CD4-positive, alpha-beta T cell treated with Interleukin-12 subunit alpha and Interleukin-12 subunit beta, for 1 hour (primary cell): Measurements from ENCODE around the gene COTL1.
"Not testable (repeated sequence)": the region's sequence is repeated elsewhere in the genome, so short reads cannot be mapped to it uniquely, and the experiment has no call there.

Experiments
- DNase-seq: peaks from one replicate; pipeline ENCODE4 v3.0.0-alpha.2; 2020

The COTL1 gene

GRCh38 chr16:84641643-84642358, 23.9 kb upstream of the COTL1 start:
- DNase-seq: peak; percentile 13

DNA sequence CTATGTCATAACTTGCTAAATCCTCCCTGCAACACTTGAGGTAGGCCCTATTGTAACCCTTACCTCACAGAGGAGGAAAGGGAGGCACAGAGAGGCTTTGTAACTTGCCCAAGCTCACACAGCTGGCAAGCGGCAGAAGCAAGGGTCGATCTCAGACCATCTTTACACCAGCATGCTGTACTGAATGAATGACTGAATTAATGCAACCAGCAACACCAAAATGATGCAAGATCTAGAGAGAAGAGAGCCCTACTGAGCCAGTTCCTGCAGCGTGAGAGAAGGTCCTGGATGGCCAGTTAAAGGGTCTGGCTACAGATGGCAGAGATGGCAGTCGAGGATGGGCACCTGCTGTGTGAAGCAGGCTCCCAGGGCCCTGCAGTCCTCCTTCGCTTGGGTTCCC, 22.3 kb upstream of the COTL1 start:
- DNase-seq: no peak

- DNase-seq: no peak
Observed at GRCh38 chr16:84638231-84638806, 20.4 kb upstream of the COTL1 start.

GRCh38 chr16:84637709-84638108, 19.8 kb upstream of the COTL1 start:
- no peak for DNase-seq

DNA sequence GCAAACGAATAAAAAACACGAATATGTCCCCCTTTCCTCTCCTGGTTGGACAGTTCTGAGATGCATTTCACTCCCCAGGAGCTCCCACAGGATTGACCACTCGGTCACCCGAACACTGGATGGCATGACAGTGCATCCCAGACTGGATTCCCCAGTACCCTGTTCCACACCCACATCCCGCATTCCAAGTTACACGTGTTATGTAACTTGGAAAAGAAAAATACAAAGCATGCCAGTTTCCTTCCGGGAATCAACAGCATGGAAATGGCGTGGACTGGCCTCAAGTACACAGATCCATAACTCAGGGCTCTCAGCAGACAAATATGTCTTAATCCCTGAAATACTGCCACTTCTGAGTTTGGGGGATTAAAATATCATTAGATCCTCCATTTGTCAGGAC, 17.8 kb upstream of the COTL1 start:
- DNase-seq: no peak

DNA sequence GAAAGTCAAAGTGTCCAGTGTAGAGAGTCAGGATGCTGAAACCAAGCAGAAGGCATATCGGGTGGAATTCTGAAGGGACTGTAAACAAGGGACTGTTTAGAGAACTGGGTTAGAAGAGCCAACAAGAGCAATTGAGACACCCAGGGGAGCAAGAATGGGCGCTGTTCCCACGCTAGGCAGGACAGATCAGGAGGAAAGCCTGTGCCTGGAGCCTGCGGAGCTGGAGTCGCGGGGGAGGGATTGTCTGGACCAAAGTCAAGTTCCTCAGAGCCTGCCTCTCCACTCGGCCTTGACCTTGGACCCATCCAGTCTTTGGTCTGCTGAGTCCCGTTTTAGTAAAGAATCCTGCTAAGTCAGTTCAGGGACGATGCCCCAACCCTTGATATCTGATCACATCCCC, 15.7 kb upstream of the COTL1 start:
- no peak for DNase-seq

GRCh38 chr16:84632862-84633261, 15.0 kb upstream of the COTL1 start:
- DNase-seq: not testable (repeated sequence)

DNA sequence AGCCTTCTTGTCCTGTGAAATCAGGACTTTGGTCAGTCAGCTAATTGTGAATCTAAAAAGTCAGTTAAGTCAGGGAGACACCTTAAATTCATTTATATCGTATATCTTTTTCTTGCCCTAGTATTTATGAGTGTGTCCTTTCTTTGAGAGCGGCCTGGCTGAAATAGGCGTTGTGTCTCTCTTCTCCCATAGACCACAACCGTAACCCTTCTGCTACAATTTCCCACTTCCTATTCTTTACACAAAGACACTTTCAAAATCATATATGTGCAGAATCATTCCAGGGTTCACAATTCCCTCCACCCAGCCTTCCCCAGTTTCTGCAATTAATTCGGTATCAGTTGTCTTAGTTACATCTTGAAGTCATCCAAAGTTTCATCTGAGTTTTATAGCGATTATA, 14.0 kb upstream of the COTL1 start:
- no peak for DNase-seq

- DNase-seq: no peak
Observed at GRCh38 chr16:84631153-84631466, 13.2 kb upstream of the COTL1 start.

DNA sequence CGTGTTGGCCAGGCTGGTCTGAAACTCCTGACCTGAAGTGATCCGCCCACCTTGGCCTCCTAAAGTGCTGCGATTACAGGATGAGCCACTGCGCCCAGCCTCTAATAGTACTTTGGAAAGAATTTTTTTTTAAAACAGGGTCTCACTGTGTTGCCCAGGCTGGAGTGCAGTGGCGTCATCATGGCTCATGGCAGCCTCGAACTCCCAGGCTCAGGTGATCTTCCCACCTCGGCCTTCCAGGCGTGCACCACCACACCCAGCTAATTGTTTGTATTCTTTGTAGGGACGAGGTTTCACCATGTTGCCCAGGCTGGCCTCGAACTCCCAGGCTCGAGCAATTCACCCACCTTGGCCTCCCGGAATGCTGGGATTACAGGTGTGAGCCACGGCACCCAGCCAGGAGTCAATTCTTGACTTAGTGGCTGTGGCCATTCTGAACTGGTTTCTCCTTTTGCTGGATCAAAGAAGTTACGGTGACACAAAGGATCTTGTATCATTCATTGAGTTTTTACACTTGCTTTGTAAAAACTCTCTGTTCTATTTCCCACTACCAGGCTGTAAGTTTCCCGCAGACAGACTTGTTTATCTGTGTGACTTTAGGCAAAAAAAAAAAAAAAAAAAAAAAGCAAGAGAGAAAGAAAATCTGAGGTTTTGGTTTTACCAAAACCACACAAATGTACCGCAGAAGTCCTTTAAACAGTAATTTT, 12.7 kb upstream of the COTL1 start:
- no peak for DNase-seq

DNA sequence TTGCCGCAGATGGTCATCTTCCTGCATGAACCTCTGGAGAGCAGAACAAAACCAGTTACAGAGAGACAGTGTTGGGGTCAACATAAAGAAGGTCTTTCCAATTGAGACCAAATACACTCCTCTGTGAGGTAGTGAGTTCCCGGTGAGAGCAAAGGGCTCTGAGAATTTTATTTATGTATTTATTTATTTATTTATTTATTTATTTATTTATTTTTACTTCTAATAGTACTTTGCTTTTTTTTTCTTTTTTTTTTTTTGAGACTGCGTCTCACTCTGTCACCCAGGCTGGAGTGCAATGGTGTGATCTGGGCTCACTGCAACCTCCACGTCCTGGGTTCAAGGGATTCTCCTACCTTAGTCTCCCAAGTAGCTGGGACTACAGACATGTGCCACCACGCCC, 12.1 kb upstream of the COTL1 start:
- no peak for DNase-seq

- DNase-seq: no peak
Observed at GRCh38 chr16:84629580-84629979, 11.7 kb upstream of the COTL1 start.

DNA sequence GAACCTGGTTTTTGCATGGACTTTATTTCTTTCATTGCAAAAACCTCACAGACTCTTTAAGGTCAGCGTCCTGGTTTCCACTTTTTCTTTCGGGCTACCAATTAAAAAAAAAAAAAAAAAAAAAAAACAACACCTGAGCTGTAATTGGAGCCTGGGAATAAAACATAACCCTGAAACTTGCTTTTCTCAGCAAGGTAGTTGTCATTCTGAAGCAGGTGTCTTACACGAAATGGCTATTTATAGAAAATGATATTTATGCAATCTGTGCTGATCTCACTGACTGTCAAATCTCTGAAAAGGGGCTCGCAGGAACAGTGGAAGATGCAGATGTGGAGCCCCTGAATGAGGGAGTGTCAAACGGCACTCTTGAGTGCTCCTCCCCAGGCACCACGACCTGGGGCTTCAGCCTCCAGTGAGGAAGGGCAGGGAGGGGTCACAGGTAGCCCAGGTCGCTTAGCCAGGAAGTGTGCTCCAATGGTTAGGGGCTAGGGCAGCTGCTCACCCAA, 10.4 kb upstream of the COTL1 start:
- no peak for DNase-seq

- DNase-seq: no peak
Observed at GRCh38 chr16:84625556-84625955, 7.7 kb upstream of the COTL1 start.

- not testable (repeated sequence) for DNase-seq
Observed at GRCh38 chr16:84620913-84621312, 3.0 kb upstream of the COTL1 start.

DNA sequence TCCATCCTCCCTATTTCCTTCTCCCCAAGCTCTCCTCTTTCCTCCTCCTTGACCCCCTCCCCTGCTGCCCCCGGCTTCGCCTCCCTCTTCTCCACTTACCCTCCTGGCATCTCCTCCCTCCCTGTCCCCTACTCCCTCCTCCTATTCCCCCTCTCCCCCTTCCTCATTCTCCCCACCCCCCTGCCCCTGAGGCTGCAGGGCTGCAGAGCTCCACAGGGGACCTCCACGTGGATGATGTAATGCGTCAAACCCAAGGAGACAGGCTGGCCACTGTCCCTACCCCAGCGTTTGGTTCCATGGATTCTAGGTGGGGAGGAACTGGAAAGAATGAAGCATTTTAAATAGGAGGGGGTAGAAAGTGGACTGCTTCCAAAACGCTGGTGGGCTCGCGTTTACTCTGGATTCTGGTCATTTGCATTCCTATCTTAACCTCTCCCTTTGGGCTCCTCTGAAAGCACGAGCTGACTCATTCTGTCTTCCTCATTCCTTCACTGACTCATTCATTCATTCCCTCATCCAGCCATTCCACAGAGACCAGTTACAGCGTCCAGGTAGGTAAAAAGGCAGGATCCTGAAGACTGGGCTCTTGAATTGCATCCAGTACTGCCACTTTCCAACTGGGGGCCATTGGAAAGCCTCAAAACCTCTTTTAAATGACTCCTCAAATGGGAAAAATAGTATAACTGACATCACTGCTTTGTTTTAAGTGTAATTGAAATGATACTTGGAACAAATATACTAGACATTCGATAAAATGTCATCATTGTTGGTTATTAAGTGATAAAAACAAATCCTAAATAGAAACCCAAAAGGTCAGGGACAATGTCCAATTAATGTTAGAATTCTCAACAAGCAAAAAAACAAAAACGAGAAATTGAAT, 943 bp upstream of the COTL1 start:
- DNase-seq: no peak

- DNase-seq: peak; percentile 47
Observed at GRCh38 chr16:84617041-84617790, 662 bp downstream of the COTL1 start.

DNA sequence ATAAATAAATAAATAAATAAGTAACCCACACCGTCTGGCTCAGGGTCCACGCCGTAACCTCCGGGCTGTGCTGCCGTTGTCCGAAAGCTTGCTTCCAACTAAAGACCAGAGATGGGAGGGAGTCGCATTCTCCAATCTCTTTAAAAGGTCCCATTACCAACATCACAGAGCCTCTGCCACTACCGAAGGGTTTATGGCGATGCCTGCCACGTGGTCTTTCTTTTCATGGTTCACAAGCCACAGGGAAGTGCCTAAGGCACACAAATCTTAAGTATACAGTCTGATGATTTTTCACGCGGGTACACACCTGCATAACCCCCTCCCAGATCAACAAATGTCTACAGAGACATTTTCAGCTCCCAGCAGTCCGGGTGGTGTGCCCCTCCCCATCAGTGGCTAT, 1.4 kb downstream of the COTL1 start:
- DNase-seq: no peak

DNA sequence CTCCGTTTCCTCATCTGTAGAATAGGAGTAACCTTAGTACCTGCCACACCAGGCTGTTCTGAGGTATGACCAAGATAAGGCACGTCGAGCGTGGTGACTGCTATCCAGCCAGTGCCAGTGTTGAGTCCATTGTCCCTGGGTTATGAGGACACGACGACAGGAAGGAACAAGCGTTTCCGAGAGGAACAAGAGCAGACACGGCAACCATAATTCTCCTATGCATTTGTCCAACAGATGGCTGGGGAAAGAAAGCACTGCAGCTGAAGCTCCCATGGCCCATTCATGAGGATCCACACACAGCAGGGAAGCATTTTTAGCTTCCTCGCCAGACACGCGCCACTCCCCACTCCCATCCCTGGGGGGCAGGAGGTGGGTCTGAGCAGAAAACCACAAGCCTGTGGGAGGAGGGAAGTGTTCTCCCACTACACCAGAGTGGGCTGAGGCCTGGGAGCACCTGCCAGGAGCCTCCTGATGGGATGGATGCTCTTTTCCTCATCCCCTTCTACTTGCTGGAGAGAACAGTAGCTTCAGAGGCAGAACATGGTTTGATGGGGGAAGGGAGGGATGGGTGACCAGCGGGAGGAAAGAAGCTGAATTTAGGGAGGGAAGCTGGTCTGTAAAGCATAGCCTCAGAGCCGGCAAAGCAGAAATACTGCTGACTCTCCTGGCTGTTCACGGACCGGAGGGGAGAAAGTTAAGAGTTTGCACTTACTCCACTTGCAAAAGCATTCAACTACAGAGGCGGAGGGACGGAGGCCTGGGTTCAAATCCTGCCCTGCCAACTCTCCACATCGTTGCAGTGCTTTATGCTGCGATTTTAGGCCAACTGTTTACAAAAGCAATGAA, 2.7 kb downstream of the COTL1 start:
- no peak for DNase-seq

DNA sequence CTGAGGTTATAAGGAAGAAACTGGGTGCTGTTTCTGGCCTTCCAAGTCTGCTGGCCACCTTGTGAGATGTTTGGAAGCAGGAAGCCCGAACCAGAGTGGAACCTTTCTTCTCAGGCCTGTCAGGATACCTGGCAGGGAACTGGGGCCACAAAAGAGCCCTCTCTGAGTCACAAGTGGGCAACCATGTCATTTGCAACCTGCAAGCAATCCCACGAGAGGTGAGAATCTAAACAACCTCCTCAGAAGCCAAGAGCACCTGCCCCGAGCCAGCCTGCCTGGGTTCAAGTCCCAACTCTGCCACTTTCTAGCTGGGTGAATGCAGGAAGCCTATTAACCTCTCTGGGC, 3.3 kb downstream of the COTL1 start:
- no peak for DNase-seq

- no peak for DNase-seq
Observed at GRCh38 chr16:84614073-84614459, 3.8 kb downstream of the COTL1 start.
